ENCODE measurements around the gene UTP3. TPM values are rescaled to one million over a fixed set of nuclear protein-coding genes. Genes with fewer than 3 reads are reported as not detected.

UTP3 gene
- total and polyA plus RNA-seq, 4 donors, result 6.5 to 12.8 (median 10.9) TPM

- under 1% methylated on average over 39 of the region's 39 CpGs for WGBS
- Histone ChIP-seq H3K4me3 (ENCODE audit: low read depth in 1 of 3, low read length in 3 of 3) (peak overlapping the region; percentile 74 to 100 (median 84)), H3K4me1 (ENCODE audit: control insufficient read depth in 4 of 4, insufficient read depth in 4 of 4, low read length in 3 of 4) (peaks cover 4 to 24% (median 12%) of the 10 kb centered on the region in 4 donors), H3K27ac (ENCODE audit: low read depth in 1 of 2, low read length in 2 of 2) (peak overlapping the region; percentile 97 to 99), H3K9me3 (ENCODE audit: control insufficient read depth in 4 of 4, low read length in 3 of 4) (no peaks in the 10 kb centered on the region), H3K36me3 (ENCODE audit: control insufficient read depth in 4 of 4, insufficient read depth in 3 of 4, low read depth in 1 of 4, low read length in 3 of 4) (no peaks in the 10 kb centered on the region), H3K27me3 (ENCODE audit: control insufficient read depth in 4 of 4, insufficient read depth in 4 of 4, low read length in 3 of 4) (no peaks in the 10 kb centered on the region), H3K9ac (ENCODE audit: low read depth in 1 of 2, low read length in 2 of 2) (peak overlapping the region in 1 of 2 donors; percentile 27)
- TF ChIP-seq HNF4A (conservative IDR thresholded peaks at IDR 0.05), result no peak
- no peak for TF ChIP-seq SP1 (IDR thresholded peaks at IDR 0.05)
- TF ChIP-seq ATF3 (IDR thresholded peaks at IDR 0.05), result no peak
- TF ChIP-seq JUND (IDR thresholded peaks at IDR 0.05), result no peak
- DNase-seq (ENCODE audit: low spot score), result no peak
Measured at GRCh38 chr4:70704931-70705182, 16.5 kb downstream of the UTP3 start.

- H3K4me1 ChIP-seq (ENCODE audit: control insufficient read depth in 4 of 4, insufficient read depth in 4 of 4, low read length in 3 of 4), result peaks cover 4 to 25% (median 13%) of the 10 kb centered on the region in 4 donors
- TF ChIP-seq YY1 (IDR thresholded peaks at IDR 0.05) (peak; percentile 15), EGR1 (IDR thresholded peaks at IDR 0.05; ENCODE audit: low read depth in 2 of 2) (peak in 1 of 2 donors; percentile 14), RAD21 (IDR thresholded peaks at IDR 0.05) (peak in 1 of 2 donors; percentile 8), JUND (IDR thresholded peaks at IDR 0.05) (no peak), CTCF (IDR thresholded peaks at IDR 0.05; ENCODE audit: low read depth, low read length, missing input control) (no peak), FOXA1 (IDR thresholded peaks at IDR 0.05) (no peak)
- H3K9ac ChIP-seq (ENCODE audit: low read depth in 1 of 2, low read length in 2 of 2), result peak overlapping the region; percentile 61 to 82
- H3K36me3 ChIP-seq (ENCODE audit: control insufficient read depth in 4 of 4, insufficient read depth in 3 of 4, low read depth in 1 of 4, low read length in 3 of 4), result no peaks in the 10 kb centered on the region
- peak overlapping the region; percentile 97 to 99 for H3K27ac ChIP-seq (ENCODE audit: low read depth in 1 of 2, low read length in 2 of 2)
- peak overlapping the region; percentile 74 to 100 (median 84) for H3K4me3 ChIP-seq (ENCODE audit: low read depth in 1 of 3, low read length in 3 of 3)
- no peaks in the 10 kb centered on the region for H3K9me3 ChIP-seq (ENCODE audit: control insufficient read depth in 4 of 4, low read length in 3 of 4)
- DNase-seq (ENCODE audit: low spot score), result peak; percentile 68
- WGBS, result under 1% methylated on average over 86 of the region's 86 CpGs
- H3K27me3 ChIP-seq (ENCODE audit: control insufficient read depth in 4 of 4, insufficient read depth in 4 of 4, low read length in 3 of 4), result no peaks in the 10 kb centered on the region
Measured at GRCh38 chr4:70705183-70706043, 17.1 kb downstream of the UTP3 start.

GRCh38 chr4:70706044-70706461 lies 17.7 kb downstream of the UTP3 start:
- Histone ChIP-seq H3K4me3 (ENCODE audit: low read depth in 1 of 3, low read length in 3 of 3) (peak overlapping the region; percentile 74 to 100 (median 84)), H3K9me3 (ENCODE audit: control insufficient read depth in 4 of 4, low read length in 3 of 4) (no peaks in the 10 kb centered on the region), H3K4me1 (ENCODE audit: control insufficient read depth in 4 of 4, insufficient read depth in 4 of 4, low read length in 3 of 4) (peaks cover 7 to 27% (median 13%) of the 10 kb centered on the region in 4 donors), H3K27ac (ENCODE audit: low read depth in 1 of 2, low read length in 2 of 2) (peak overlapping the region; percentile 97 to 99), H3K36me3 (ENCODE audit: control insufficient read depth in 4 of 4, insufficient read depth in 3 of 4, low read depth in 1 of 4, low read length in 3 of 4) (no peaks in the 10 kb centered on the region), H3K9ac (ENCODE audit: low read depth in 1 of 2, low read length in 2 of 2) (peak overlapping the region; percentile 61 to 82), H3K27me3 (ENCODE audit: control insufficient read depth in 4 of 4, insufficient read depth in 4 of 4, low read length in 3 of 4) (no peaks in the 10 kb centered on the region)
- TF ChIP-seq ATF3 (IDR thresholded peaks at IDR 0.05) (no peak), HNF4A (conservative IDR thresholded peaks at IDR 0.05) (no peak)
- DNase-seq (ENCODE audit: low spot score), result no peak
- 8% methylated on average over 7 of the region's 7 CpGs for WGBS

- WGBS, result 92% methylated on average over 1 of the region's 1 CpG
- TF ChIP-seq TAF1 (conservative IDR thresholded peaks at IDR 0.05) (no peak), ATF3 (IDR thresholded peaks at IDR 0.05) (no peak), RAD21 (IDR thresholded peaks at IDR 0.05) (no peak), JUND (IDR thresholded peaks at IDR 0.05) (no peak), RXRA (IDR thresholded peaks at IDR 0.05) (no peak), HNF4G (IDR thresholded peaks at IDR 0.05) (no peak), GABPA (IDR thresholded peaks at IDR 0.05 in 1 of 2, conservative IDR thresholded peaks at IDR 0.05 in 1 of 2) (no peak), FOXA1 (IDR thresholded peaks at IDR 0.05) (no peak)
- peaks cover 7 to 31% (median 14%) of the 10 kb centered on the region in 4 donors for H3K4me1 ChIP-seq (ENCODE audit: control insufficient read depth in 4 of 4, insufficient read depth in 4 of 4, low read length in 3 of 4)
- H3K27me3 ChIP-seq (ENCODE audit: control insufficient read depth in 4 of 4, insufficient read depth in 4 of 4, low read length in 3 of 4), result no peaks in the 10 kb centered on the region
- no peaks in the 10 kb centered on the region for H3K9me3 ChIP-seq (ENCODE audit: control insufficient read depth in 4 of 4, low read length in 3 of 4)
- H3K4me3 ChIP-seq (ENCODE audit: low read depth in 1 of 3, low read length in 3 of 3), result peak overlapping the region in 2 of 3 donors; percentile 84 to 100
- H3K27ac ChIP-seq (ENCODE audit: low read depth in 1 of 2, low read length in 2 of 2), result peak overlapping the region; percentile 97 to 99
- no peak for DNase-seq (ENCODE audit: low spot score)
- H3K36me3 ChIP-seq (ENCODE audit: control insufficient read depth in 4 of 4, insufficient read depth in 3 of 4, low read depth in 1 of 4, low read length in 3 of 4), result no peaks in the 10 kb centered on the region
- H3K9ac ChIP-seq (ENCODE audit: low read depth in 1 of 2, low read length in 2 of 2), result peak overlapping the region in 1 of 2 donors; percentile 82
Measured at GRCh38 chr4:70706516-70706915, 18.2 kb downstream of the UTP3 start.
